Superior temporal gyrus (tissue), 1 donor: ENCODE measurements around the gene CYSRT1.

Source experiments
- DNase-seq: peaks from one replicate; pipeline ENCODE4 v3.0.0-alpha.2; 2016; ENCODE audit errors: extremely low spot score

Gene CYSRT1

GRCh38 chr9:137211532-137211931 lies 13.4 kb upstream of the CYSRT1 start:
- DNase-seq = no peak

- DNase-seq = no peak
Measured at GRCh38 chr9:137212520-137212919, 12.5 kb upstream of the CYSRT1 start.

GRCh38 chr9:137213160-137214060 lies 11.6 kb upstream of the CYSRT1 start:
- no peak for DNase-seq

DNA sequence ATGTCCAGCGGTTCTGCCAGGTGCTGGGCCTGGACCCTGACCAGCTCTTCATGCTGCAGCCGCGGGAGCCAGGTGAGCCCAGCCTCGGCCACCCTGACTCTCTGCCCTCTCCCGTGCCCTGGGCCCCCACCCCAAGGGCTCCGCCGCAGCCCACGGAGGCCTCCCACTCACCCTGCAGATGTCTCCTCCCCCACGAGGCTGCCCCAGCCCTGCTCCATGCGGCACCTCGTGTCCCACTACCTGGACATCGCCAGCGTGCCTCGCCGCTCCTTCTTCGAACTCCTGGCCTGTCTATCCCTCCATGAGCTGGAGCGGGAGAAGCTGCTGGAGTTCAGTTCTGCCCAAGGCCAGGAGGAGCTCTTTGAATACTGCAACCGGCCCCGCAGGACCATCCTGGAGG lies 10.4 kb upstream of the CYSRT1 start:
- no peak for DNase-seq

GRCh38 chr9:137215196-137215986 lies 9.6 kb upstream of the CYSRT1 start:
- DNase-seq = no peak

DNA sequence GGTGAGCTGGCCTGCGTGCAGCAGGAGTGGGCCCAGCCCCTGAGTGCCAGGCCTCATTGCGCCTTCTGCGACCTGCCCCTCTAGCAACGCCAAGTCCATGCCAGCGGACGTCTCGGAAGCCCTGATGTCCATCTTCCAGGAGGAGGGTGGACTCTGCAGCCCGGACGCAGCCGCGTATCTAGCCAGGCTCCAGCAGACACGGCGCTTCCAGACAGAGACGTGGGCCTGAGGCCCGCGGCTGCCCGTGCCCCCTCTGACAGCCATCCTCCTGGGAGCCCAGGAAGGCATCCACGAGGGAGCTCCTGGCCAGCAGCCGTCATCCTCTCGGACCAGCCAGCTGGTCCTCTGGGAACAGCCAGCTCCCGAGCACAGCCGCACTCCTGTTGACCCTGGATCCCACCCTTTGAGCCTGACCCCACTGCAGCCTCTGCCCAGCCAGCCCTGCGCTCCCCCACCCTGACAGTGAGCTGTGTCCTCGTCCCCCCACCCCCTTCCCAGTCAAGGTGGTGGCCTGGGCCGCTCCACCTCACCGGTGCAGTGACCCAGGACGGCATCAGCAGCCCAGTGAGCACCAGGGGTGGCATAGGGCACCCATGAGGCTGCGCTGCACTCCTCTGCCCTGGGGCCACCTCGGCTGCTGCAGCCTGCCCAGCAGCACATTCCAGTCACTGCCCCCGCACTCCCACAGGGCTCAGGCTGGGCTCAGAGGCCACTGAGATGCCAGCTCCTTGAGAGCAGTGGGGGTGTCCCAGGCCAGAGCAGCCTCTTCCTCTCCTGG lies 8.6 kb upstream of the CYSRT1 start:
- no peak for DNase-seq

DNA sequence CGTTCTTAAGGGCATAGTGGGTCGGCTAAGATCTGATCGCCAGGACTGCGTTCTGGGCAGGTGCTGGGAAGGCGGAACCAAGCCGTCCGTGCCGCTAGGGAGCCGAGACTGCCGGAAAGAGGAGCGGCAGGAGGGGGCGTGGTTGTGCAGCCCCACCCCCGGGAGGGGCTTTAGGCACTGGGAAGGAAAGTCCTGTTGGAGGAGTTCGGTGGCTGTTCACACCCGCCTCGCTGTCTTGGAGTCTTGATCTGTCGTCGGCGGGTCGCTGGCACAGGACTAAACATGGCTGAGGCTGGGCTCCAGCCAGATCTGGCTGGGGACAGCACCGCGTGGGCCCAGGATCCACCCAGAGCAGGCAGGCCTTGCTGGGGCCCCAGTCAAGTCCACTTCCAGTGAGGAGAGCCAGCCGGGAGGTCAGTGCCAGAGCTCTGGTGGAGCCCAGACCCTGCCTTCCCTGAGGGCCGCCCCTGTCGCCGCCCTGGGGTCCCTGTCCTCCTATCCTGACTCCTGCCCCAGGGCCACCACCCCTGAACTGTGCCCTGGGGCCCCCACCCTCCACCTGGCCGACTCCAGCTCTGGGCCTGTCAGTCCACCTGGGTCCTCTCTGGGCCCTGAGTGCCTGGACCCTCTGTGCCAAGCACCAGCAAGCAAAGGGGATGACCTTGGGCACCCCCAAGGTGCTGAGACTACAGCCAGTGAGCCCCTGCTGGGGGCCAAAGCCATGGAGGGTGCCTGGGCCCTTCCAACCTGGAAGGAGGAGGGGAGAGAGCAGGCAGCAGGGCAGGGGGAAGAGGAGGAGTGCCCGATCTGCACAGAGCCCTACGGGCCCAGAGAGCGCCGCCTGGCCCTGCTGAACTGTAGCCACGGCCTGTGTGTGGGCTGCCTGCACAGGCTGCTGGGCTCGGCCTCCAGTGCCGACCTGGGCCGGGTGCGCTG lies 7.4 kb upstream of the CYSRT1 start:
- no peak for DNase-seq

DNA sequence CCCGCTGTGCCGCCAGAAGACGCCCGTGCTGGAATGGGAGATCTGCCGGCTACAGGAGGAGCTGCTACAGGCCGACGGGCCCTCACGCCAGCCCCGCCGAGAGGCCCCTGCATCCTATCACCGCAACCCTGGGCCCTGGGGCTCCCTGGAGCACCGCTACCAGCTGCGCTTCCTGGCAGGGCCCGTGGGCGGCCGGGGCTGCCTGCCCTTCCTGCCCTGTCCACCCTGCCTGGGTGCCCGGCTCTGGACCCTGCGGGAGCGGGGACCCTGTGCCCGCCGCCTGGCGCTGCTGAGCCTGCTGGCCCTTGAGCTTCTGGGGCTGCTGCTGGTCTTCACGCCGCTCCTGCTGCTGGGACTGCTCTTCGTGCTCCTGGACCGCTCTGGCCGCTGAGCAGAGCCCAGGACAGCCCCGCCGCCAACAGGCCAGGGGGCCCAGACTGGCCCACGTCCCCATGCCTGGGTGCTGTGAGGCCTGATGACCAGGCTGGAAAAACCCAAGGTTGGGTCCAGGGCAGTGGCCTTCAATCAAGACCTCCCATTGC lies 6.7 kb upstream of the CYSRT1 start:
- DNase-seq = no peak

DNA sequence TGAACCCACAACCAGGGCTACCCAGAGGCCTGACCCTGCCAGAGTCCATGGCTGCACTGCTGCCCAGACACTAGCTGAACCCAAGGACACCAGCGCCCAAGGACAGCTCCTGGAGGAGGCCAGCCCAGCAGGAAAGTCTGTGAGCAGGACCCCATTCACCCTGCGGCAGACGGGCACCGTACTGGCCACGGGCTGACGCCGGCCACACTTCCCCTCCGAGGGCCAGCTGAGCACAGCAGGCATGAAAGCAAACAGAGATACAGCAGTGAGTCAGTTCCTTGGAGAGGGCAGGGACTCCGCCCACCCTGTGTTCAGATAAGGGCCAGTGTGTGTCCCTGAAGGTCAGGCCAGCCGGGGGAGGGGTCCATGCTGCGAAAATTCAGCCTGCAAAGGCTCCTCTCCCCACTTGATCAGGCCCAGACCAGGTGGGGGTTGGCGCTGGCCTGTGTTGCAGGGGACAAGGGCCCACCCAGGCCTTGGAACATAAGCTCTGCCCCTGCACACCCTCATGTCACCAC lies 6.2 kb upstream of the CYSRT1 start:
- DNase-seq = no peak

DNA sequence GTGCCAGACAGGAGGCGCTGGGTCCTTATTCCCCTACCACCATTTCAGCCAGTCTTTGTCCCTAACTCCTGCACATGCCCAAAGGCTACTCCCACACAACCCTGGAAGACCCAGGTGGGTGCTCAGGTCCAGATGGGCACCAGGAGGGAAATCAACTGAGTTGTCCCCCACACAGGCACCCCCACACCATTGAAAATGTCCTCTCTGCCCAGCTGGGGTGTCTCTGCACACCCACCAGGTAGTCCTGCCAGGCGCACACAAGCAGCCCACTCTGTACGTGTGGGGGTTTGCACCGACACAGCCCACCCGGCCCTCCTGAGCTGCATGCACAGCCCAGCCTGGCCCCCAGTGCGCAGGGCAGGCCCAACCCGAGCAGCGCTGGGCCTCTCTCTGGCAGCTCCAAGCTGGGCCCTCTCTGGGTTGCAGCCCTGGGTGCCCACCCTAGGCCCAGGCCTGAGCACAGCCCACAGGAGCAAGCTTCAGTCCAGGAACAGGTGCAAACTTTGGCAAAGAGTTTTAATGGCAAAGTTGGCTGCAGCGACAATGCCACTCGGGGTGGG lies 5.1 kb upstream of the CYSRT1 start:
- no peak for DNase-seq

- DNase-seq = no peak
Measured at GRCh38 chr9:137220317-137221094, 4.5 kb upstream of the CYSRT1 start.

DNA sequence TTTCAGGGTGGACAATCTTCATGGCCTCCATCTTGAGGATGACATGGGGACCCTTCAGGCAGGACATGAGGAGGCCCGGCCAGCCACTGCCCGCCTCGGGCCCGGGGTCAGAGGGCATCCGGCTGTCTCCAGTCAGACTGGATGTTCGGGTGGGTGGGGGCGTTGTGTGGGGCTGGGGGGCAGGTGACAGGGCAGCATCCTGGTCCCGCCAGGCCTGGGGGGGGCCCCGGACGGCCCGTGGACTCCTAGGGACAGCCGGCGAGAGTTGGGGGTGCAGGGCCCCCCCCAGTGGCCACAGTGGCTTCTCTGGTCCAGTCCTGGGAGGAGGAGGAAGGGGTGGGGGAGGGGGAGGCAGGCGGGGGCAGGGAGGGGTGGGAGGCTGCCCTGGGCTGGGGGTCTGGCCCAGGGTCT lies 3.9 kb upstream of the CYSRT1 start:
- no peak for DNase-seq

GRCh38 chr9:137221506-137222111 lies 3.4 kb upstream of the CYSRT1 start:
- DNase-seq = no peak

DNA sequence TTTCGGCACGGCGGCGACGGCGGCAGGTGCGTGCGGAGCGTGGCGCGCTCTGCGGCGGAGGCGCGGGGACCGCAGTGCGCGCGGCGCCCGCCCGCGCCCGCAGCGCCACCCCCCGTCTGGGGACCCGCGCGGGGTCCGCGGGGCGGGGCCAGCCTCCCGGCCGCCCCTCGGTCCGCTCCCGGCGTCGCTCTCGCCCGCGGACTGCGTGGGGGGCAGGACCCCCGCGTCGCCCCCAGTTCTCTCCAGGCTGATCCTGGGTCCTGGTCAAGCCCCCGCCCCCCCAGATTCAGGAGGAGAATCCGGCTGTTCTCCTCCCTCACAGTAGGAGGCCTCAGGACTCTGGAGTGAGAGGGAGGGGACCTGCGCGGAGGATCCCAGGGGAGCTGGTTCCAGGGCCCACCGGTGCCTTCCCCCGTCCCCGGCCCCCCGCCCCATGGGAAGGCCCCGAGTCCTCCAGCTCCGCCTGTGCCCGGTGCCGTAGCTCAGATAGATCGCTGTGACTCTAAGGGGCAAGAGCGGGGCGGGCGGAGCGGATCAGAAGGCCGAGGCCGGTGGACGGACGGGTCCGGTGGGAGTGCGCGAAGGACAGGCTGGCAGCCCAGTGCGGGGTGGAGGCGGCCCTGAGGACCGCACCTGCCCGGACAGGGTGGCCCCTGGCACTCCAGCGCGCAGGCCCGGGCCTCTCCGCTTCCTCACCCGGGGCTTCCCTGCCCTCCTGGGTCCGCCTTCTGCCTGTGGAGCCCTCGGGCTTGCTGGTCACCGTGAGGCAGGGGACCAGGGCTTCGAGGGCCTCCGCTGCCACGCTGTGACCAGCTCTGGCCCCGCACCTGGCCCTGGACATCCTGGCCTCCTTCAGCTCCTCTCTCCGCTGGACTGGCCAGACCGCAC lies 2.5 kb upstream of the CYSRT1 start, which contains the start of gene RNF208:
TSS of gene RNF208 (minus strand) at position 51 of the 888 bp plus-strand sequence. CDS start 1,028 bp downstream, outside the sequence.
- DNase-seq = no peak

GRCh38 chr9:137223078-137223970 lies 1.6 kb upstream of the CYSRT1 start:
- peak; percentile 98 for DNase-seq

DNA sequence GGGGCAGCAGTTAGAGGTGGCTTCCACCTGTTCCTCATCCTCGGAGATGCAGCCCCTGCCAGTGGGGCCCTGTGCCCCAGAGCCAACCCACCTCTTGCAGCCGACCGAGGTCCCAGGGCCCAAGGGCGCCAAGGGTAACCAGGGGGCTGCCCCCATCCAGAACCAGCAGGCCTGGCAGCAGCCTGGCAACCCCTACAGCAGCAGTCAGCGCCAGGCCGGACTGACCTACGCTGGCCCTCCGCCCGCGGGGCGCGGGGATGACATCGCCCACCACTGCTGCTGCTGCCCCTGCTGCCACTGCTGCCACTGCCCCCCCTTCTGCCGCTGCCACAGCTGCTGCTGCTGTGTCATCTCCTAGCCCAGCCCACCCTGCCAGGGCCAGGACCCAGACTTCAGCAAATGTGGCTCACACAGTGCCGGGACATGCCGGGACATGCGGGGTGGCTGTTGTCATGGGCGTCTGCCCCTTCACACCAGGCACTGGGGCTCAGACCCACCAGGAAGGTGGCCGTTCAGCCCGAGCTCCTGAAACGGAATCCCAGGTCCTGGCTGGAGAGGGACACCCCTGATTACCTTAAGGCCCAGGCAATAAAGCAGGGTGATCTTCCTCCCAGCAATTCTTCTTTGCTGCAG lies 841 bp downstream of the CYSRT1 start:
- DNase-seq = no peak
